ENCODE data around the gene SLC34A3. TPM values are rescaled to one million over a fixed set of nuclear protein-coding genes. Genes with fewer than 3 reads are reported as not detected.

The SLC34A3 gene
- total and polyA plus RNA-seq, 4 donors: 0.03 to 0.65 (median 0.12) TPM; not detected in 1

- ATAC-seq (ENCODE audit: insufficient read depth, low FRiP score): no peak
- WGBS, 2 donors: 79 to 87% methylated on average over 4 of the region's 4 CpGs
- no peaks in the 10 kb centered on the region for H3K9me3 ChIP-seq (ENCODE audit: control insufficient read depth in 4 of 4, insufficient read depth in 3 of 4, low read length in 3 of 4)
- no peak within 1 kb of the TSS for H3K4me3 ChIP-seq
- H3K4me1 ChIP-seq (ENCODE audit: control insufficient read depth in 5 of 5, insufficient read depth in 5 of 5, low read length in 5 of 5): peaks cover 0 to 24% (median 4%) of the 10 kb centered on the region in 5 donors
- H3K27ac ChIP-seq (ENCODE audit: low read depth in 1 of 2, low read length in 1 of 2): no peak within 1 kb of the TSS
- H3K9ac ChIP-seq (ENCODE audit: insufficient read depth in 1 of 2, low read length in 2 of 2): no peak within 1 kb of the TSS
- peaks cover 0 to 2% (median under 1%) of the 10 kb centered on the region in 4 donors for H3K36me3 ChIP-seq (ENCODE audit: control insufficient read depth in 4 of 4, insufficient read depth in 4 of 4, low read length in 4 of 4)
- no peaks in the 10 kb centered on the region for H3K27me3 ChIP-seq (ENCODE audit: control insufficient read depth in 3 of 3, insufficient read depth in 3 of 3, low read length in 2 of 3)
- TF ChIP-seq CTCF (IDR thresholded peaks at IDR 0.05; ENCODE audit: control extremely low read depth, extremely low read depth): no peak
- no peak for DNase-seq
Observed at GRCh38 chr9:137251194-137251461, 20.4 kb downstream of the SLC34A3 start, which contains the start of gene STPG3. Gene STPG3 (plus strand): TSS chr9:137251286. CDS start chr9:137251287, 1 bp downstream.

DNA sequence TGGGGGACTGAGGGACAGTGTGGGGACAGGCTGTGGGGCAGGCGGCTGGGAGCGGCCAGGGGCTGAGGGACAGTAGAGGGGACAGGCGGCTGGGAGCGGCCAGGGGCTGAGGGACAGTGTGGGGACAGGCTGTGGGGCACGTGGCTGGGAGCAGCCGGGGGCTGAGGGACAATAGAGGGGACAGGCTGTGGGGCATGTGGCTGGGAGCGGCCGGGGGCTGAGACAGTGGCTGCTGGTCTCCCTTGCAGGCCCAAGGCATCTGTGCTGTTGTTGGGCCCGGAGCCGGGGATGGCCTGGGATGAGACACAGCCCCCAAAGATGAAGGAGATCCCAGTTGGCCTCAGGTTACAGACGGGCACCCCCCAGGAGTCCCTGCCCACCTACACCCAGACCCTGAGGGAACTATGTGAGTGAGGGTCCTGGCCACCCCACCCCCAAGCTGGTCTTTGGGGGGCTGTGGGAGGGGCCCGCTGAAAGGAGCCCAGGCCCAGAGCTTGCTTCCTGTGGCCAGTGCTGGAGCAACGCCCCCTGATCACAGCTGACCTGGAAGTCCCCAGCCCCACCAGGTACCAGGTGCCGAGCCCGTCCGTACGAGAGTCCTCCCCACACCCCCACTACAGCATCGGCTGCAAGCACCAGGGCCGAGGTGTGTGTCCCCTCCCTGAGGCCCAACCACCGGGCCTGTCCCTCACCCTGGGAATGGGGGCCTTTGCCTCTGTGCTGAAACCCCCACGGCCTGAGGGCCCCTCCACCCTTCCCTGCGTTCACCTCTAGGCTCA is 21.0 kb downstream of the SLC34A3 start:
- H3K27ac ChIP-seq (ENCODE audit: low read depth in 1 of 2, low read length in 1 of 2): no peak overlapping the region
- no peak for TF ChIP-seq CTCF (IDR thresholded peaks at IDR 0.05; ENCODE audit: control extremely low read depth, extremely low read depth)

DNA sequence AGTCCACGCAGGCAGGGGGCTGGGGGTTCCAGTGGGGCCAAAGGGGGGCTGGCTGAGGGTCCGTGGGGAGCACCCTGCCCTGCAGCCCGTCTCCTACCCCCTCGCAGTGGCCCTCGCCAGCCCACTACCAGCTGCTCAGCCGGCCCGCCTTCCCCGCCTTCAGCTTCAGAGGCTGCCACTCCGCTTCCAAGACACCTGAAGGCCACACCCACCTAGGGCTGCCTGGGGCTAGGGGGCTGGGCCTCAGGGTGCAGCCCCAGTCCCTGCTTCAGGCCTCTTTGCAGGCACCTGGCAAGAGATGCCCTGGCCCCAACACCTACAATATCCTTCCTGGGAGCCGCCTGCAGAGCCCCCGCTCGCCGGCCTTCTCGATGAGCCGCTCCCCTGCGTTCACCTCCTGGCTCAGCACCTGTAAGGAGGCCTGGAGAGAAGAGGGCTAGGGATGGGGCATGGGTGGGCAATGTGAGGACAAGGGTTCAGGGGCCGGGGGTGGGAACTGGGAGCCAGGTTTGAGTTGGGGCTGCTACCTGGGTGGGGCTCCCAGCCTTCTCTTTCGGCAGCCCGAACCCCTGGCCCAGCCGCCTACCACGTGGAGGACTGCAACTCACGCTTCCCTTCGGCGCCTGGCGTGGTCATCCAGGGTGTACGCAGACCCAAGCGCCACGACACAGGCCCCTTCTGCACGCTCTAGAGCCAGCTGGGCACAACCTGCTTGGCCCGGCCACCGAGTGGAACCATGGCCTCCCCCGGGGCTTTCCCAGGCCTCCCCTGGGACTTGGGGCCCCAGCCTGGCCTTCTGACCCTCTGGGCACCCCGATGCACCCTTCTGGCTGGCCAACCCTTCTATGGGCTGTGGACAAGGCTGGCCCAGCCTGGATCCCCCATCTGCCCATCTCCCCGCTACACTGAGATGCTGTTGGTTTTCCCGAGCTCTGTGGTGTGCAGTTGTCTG is 22.1 kb downstream of the SLC34A3 start:
- no peak for TF ChIP-seq CTCF (IDR thresholded peaks at IDR 0.05; ENCODE audit: control extremely low read depth, extremely low read depth)
- no peak overlapping the region for H3K27ac ChIP-seq (ENCODE audit: low read depth in 1 of 2, low read length in 1 of 2)
- H3K9me3 ChIP-seq (ENCODE audit: control insufficient read depth in 4 of 4, insufficient read depth in 3 of 4, low read length in 3 of 4): no peaks in the 10 kb centered on the region
- H3K4me3 ChIP-seq: no peak overlapping the region
- WGBS, 2 donors: 86 to 94% methylated on average over 31 to 35 of the region's 35 CpGs
- H3K27me3 ChIP-seq (ENCODE audit: control insufficient read depth in 3 of 3, insufficient read depth in 3 of 3, low read length in 2 of 3): no peaks in the 10 kb centered on the region
- H3K36me3 ChIP-seq (ENCODE audit: control insufficient read depth in 4 of 4, insufficient read depth in 4 of 4, low read length in 4 of 4): peaks cover 0 to 10% (median 6%) of the 10 kb centered on the region in 4 donors
- H3K4me1 ChIP-seq (ENCODE audit: control insufficient read depth in 5 of 5, insufficient read depth in 5 of 5, low read length in 5 of 5): peaks cover 0 to 24% (median 12%) of the 10 kb centered on the region in 5 donors
- peak in 1 of 3 donors; percentile 43 for DNase-seq
- ATAC-seq (ENCODE audit: insufficient read depth, low FRiP score): no peak
- no peak overlapping the region for H3K9ac ChIP-seq (ENCODE audit: insufficient read depth in 1 of 2, low read length in 2 of 2)

More for the DNA sequence above, 21.0 kb downstream of the SLC34A3 start:
- no peaks in the 10 kb centered on the region for H3K27me3 ChIP-seq (ENCODE audit: control insufficient read depth in 3 of 3, insufficient read depth in 3 of 3, low read length in 2 of 3)
- no peak overlapping the region for H3K9ac ChIP-seq (ENCODE audit: insufficient read depth in 1 of 2, low read length in 2 of 2)
- H3K9me3 ChIP-seq (ENCODE audit: control insufficient read depth in 4 of 4, insufficient read depth in 3 of 4, low read length in 3 of 4): no peaks in the 10 kb centered on the region
- WGBS, 2 donors: 91 to 94% methylated on average over 22 of the region's 22 CpGs
- H3K4me1 ChIP-seq (ENCODE audit: control insufficient read depth in 5 of 5, insufficient read depth in 5 of 5, low read length in 5 of 5): peaks cover 0 to 30% (median 10%) of the 10 kb centered on the region in 5 donors
- H3K4me3 ChIP-seq: no peak overlapping the region
- DNase-seq (no peak), ATAC-seq (ENCODE audit: insufficient read depth, low FRiP score) (no peak)
- peaks cover 0 to 7% (median 3%) of the 10 kb centered on the region in 4 donors for H3K36me3 ChIP-seq (ENCODE audit: control insufficient read depth in 4 of 4, insufficient read depth in 4 of 4, low read length in 4 of 4)

Data from lung (tissue), 12 donors.